Spinal cord (tissue), 10 donors: ENCODE measurements around the gene NAA10. TPM values are rescaled to one million over a fixed set of nuclear protein-coding genes. Genes with fewer than 3 reads are reported as not detected.

Experiments used
- DNase-seq, 6 donors: peaks; one replicate each; pipeline versions ENCODE4 v3.0.0 to v3.0.0-alpha.2; 2013 to 2015; ENCODE audit warnings: low spot score in 6 of 6, low read depth in 4 of 6
- H3K27ac ChIP-seq: one replicate; pipeline ENCODE4 v1.5.1; 2013; ENCODE audit warnings: low read depth, low read length, control low read depth
- H3K27me3 ChIP-seq: one replicate; pipeline ENCODE4 v1.6.1; 2013; ENCODE audit warnings: low read length; ENCODE audit not compliant: control insufficient read depth, insufficient read depth
- H3K36me3 ChIP-seq: one replicate; pipeline ENCODE4 v1.6.1; 2013; ENCODE audit warnings: low read length; ENCODE audit not compliant: control insufficient read depth, insufficient read depth
- H3K4me1 ChIP-seq: one replicate; pipeline ENCODE4 v1.6.1; 2013; ENCODE audit warnings: low read length; ENCODE audit not compliant: control insufficient read depth, insufficient read depth
- H3K4me3 ChIP-seq: one replicate; pipeline ENCODE4 v1.5.1; 2013; ENCODE audit warnings: low read depth, low read length, control low read depth
- H3K9me3 ChIP-seq: one replicate; pipeline ENCODE4 v1.6.1; 2013; ENCODE audit warnings: low read length; ENCODE audit not compliant: control insufficient read depth, insufficient read depth
- WGBS: methylation state at CpG from one replicate; pipeline ENCODE4 v1.1.5; 2013; ENCODE audit warnings: missing lambda C conversion rate; ENCODE audit not compliant: insufficient coverage; 5-methylcytosine and 5-hydroxymethylcytosine counted together
- polyA plus RNA-seq, 2 donors: library from polyadenylated mRNA; unstranded; fragments of 120-200 nt; gene quantifications; one replicate each; pipeline ENCODE4 v1.2.1, GENCODE V29; 2013; ENCODE audit not compliant: insufficient read length in 2 of 2
- total RNA-seq, 2 donors: library from RNA; depleted of rRNA in 1 of 2; stranded (reverse); fragments of 120-200 nt in 1 of 2; fragments of >200 nt in 1 of 2; gene quantifications; one replicate each; pipeline versions ENCODE4 v1.2.3 to v1.2.4, GENCODE V29; 2013 to 2014
- donor health status: healthy.

NAA10 gene
- total and polyA plus RNA-seq, 4 donors = 26.9 to 115 (median 82.8) TPM

DNA sequence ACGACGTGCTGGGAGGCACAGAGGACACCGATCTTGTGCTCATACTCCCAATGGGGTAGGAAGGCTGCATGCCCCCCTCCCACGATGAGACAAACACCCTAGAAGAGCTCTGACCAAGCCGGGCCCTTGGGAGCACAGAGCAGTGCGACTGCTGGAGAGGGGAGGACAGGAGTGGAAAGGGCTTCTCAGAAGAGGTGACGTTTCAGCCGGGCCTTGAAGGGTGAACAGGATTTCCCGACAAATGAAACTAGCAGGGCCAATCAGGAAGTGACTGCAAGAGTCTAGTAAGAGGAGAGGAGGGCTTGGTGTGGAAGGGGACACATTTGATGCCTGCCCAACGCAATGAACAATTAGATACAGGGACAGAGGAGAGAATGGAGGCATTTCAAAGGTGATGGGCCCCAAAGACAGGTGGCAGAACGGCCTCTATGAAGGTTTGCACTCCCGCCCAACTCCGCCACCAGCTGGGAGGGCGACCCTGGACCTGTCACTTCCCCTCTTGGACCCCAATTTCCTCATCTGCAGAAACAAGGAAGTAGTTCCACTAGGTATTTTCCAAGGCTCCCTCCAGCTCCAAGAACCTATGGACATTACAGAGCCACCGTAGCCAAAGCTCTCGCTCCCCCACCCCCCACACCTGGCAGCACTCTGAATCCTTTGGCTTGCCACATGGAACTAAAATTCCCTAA lies 32.8 kb upstream of the NAA10 start:
- DNase-seq = no peak
- peak overlapping the region; percentile 100 for H3K27ac ChIP-seq
- peaks cover 33% of the 10 kb centered on the region for H3K36me3 ChIP-seq
- 65% methylated on average over 12 of the region's 16 CpGs for WGBS
- H3K9me3 ChIP-seq = no peaks in the 10 kb centered on the region
- peaks cover 64% of the 10 kb centered on the region for H3K4me1 ChIP-seq
- H3K27me3 ChIP-seq = no peaks in the 10 kb centered on the region
- no peak overlapping the region for H3K4me3 ChIP-seq

- Histone ChIP-seq H3K4me1 (peaks cover 64% of the 10 kb centered on the region), H3K4me3 (no peak overlapping the region), H3K9me3 (no peaks in the 10 kb centered on the region), H3K27ac (no peak overlapping the region), H3K36me3 (peaks cover 40% of the 10 kb centered on the region), H3K27me3 (no peaks in the 10 kb centered on the region)
- 81% methylated on average over 10 of the region's 14 CpGs for WGBS
- DNase-seq = no peak
Observed at GRCh38 chrX:153966841-153967535, 32.2 kb upstream of the NAA10 start.

GRCh38 chrX:153966283-153966688 lies 31.4 kb upstream of the NAA10 start:
- 72% methylated on average over 15 of the region's 15 CpGs for WGBS
- Histone ChIP-seq H3K27ac (no peak overlapping the region), H3K36me3 (peaks cover 47% of the 10 kb centered on the region), H3K27me3 (no peaks in the 10 kb centered on the region), H3K4me3 (no peak overlapping the region), H3K9me3 (no peaks in the 10 kb centered on the region), H3K4me1 (peaks cover 64% of the 10 kb centered on the region)
- no peak for DNase-seq

GRCh38 chrX:153965406-153965805 lies 30.6 kb upstream of the NAA10 start:
- peaks cover 64% of the 10 kb centered on the region for H3K4me1 ChIP-seq
- no peak for DNase-seq
- no peak overlapping the region for H3K27ac ChIP-seq
- WGBS = 66% methylated on average over 5 of the region's 5 CpGs
- H3K4me3 ChIP-seq = no peak overlapping the region
- H3K36me3 ChIP-seq = peaks cover 55% of the 10 kb centered on the region
- H3K9me3 ChIP-seq = no peaks in the 10 kb centered on the region
- no peaks in the 10 kb centered on the region for H3K27me3 ChIP-seq

DNA sequence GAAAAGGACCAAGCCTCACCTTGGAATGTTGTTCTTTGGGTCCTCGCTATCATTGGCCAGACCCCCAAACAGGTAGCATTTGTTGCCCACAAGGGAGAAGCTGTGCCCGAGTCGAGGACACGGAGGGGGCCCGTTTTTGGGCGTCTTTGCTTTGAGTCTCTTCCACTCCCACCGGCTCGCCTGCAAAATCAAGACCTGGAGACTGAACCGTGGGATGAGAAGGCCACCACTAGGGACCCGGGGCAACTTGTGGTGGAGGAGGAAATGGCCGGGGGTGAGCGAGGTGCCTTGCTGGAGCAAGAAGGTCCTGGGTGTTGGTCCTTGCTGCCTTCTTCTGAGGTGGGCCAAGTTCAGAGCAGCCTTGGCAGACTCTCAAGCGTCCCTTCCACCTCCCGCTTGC lies 29.3 kb upstream of the NAA10 start:
- Histone ChIP-seq H3K9me3 (no peaks in the 10 kb centered on the region), H3K4me3 (no peak overlapping the region), H3K36me3 (peaks cover 64% of the 10 kb centered on the region), H3K27ac (no peak overlapping the region), H3K4me1 (peaks cover 57% of the 10 kb centered on the region), H3K27me3 (no peaks in the 10 kb centered on the region)
- DNase-seq = no peak
- 92% methylated on average over 13 of the region's 14 CpGs for WGBS

GRCh38 chrX:153963546-153963945 lies 28.7 kb upstream of the NAA10 start:
- H3K27me3 ChIP-seq = no peaks in the 10 kb centered on the region
- no peak overlapping the region for H3K27ac ChIP-seq
- no peak overlapping the region for H3K4me3 ChIP-seq
- H3K4me1 ChIP-seq = peaks cover 51% of the 10 kb centered on the region
- H3K36me3 ChIP-seq = peaks cover 64% of the 10 kb centered on the region
- WGBS = 76% methylated on average over 12 of the region's 12 CpGs
- no peak for DNase-seq
- no peaks in the 10 kb centered on the region for H3K9me3 ChIP-seq

- 95% methylated on average over 10 of the region's 11 CpGs for WGBS
- H3K36me3 ChIP-seq = peaks cover 83% of the 10 kb centered on the region
- H3K27me3 ChIP-seq = no peaks in the 10 kb centered on the region
- H3K27ac ChIP-seq = no peak overlapping the region
- peaks cover 29% of the 10 kb centered on the region for H3K4me1 ChIP-seq
- H3K4me3 ChIP-seq = no peak overlapping the region
- DNase-seq = no peak
- no peaks in the 10 kb centered on the region for H3K9me3 ChIP-seq
Observed at GRCh38 chrX:153961292-153961691, 26.5 kb upstream of the NAA10 start.

GRCh38 chrX:153960786-153961185 lies 25.9 kb upstream of the NAA10 start:
- no peaks in the 10 kb centered on the region for H3K9me3 ChIP-seq
- H3K27ac ChIP-seq = no peak overlapping the region
- DNase-seq = no peak
- peaks cover 88% of the 10 kb centered on the region for H3K36me3 ChIP-seq
- WGBS = 95% methylated on average over 22 of the region's 22 CpGs
- no peaks in the 10 kb centered on the region for H3K27me3 ChIP-seq
- no peak overlapping the region for H3K4me3 ChIP-seq
- peaks cover 24% of the 10 kb centered on the region for H3K4me1 ChIP-seq

- no peak for DNase-seq
- peaks cover 95% of the 10 kb centered on the region for H3K36me3 ChIP-seq
- no peak overlapping the region for H3K27ac ChIP-seq
- H3K9me3 ChIP-seq = no peaks in the 10 kb centered on the region
- WGBS = 90% methylated on average over 10 of the region's 16 CpGs
- no peak overlapping the region for H3K4me3 ChIP-seq
- no peaks in the 10 kb centered on the region for H3K27me3 ChIP-seq
- peaks cover 17% of the 10 kb centered on the region for H3K4me1 ChIP-seq
Observed at GRCh38 chrX:153960077-153960476, 25.2 kb upstream of the NAA10 start.

DNA sequence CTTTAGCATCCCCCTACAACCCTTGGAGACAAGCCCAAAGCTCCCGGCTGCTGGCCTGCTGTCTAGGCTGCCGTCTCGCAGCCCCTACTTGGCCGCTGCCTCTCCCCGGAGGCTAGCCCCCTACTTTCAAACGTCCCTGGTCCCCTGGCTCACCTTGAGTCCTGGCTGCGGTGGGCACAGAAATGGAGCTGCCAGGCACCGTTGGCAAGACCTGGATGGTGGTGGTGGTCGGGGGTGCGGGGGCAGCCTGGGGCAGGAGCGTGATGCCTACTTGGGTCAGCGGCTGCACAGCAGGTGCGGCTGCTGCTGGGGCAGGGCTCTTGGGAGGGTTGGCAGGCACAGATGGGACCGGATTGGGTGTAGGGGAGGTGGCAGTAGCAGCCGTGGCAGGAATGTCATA lies 24.8 kb upstream of the NAA10 start:
- H3K4me3 ChIP-seq = no peak overlapping the region
- H3K9me3 ChIP-seq = no peaks in the 10 kb centered on the region
- peaks cover 98% of the 10 kb centered on the region for H3K36me3 ChIP-seq
- H3K27ac ChIP-seq = no peak overlapping the region
- 92% methylated on average over 15 of the region's 15 CpGs for WGBS
- H3K27me3 ChIP-seq = no peaks in the 10 kb centered on the region
- peaks cover 12% of the 10 kb centered on the region for H3K4me1 ChIP-seq
- no peak for DNase-seq
